IPS DF 4.7 (cell line): Measurements from ENCODE around the gene ECSIT.

Experiments used
- DNase-seq: peaks from one replicate; pipeline ENCODE4 v3.0.0-alpha.2; 2013; ENCODE audit warnings: low spot score; ENCODE audit errors: extremely low read depth

ECSIT gene

GRCh38 chr19:11550265-11550664, 21.3 kb upstream of the ECSIT start:
- no peak for DNase-seq

GRCh38 chr19:11549386-11549953, 20.5 kb upstream of the ECSIT start:
- no peak for DNase-seq

- no peak for DNase-seq
These were observed 19.2 kb upstream of the ECSIT start for GRCh38 chr19:11547929-11548700.

GRCh38 chr19:11541238-11541637, 12.3 kb upstream of the ECSIT start:
- no peak for DNase-seq

GRCh38 chr19:11540645-11541044, 11.7 kb upstream of the ECSIT start:
- no peak for DNase-seq

- DNase-seq, result no peak
These were observed 10.8 kb upstream of the ECSIT start for GRCh38 chr19:11539495-11540365.

GRCh38 chr19:11538232-11539036, 9.5 kb upstream of the ECSIT start, which contains the start of gene CNN1:
Gene CNN1 (plus strand): TSS chr19:11538851. CDS start chr19:11538928, 77 bp downstream.
- DNase-seq, result no peak

GRCh38 chr19:11535792-11536595, 7.1 kb upstream of the ECSIT start:
- no peak for DNase-seq

- no peak for DNase-seq
These were observed 6.0 kb upstream of the ECSIT start for GRCh38 chr19:11534948-11535347.

GRCh38 chr19:11534538-11534937, 5.6 kb upstream of the ECSIT start:
- no peak for DNase-seq

GRCh38 chr19:11530432-11530831, 1.5 kb upstream of the ECSIT start:
- DNase-seq, result peak; percentile 90

- DNase-seq, result no peak
These were observed 9.8 kb downstream of the ECSIT start for GRCh38 chr19:11519138-11519537.

- no peak for DNase-seq
These were observed 15.0 kb downstream of the ECSIT start for GRCh38 chr19:11513946-11514345.

- no peak for DNase-seq
These were observed 18.5 kb downstream of the ECSIT start for GRCh38 chr19:11510444-11510843.

GRCh38 chr19:11507370-11508078, 21.4 kb downstream of the ECSIT start:
- DNase-seq, result no peak

- no peak for DNase-seq
These were observed 22.0 kb downstream of the ECSIT start for GRCh38 chr19:11506967-11507366.

- no peak for DNase-seq
These were observed 22.8 kb downstream of the ECSIT start for GRCh38 chr19:11506101-11506555.

GRCh38 chr19:11505504-11506100, 23.3 kb downstream of the ECSIT start, which contains the start of gene ZNF653:
Gene ZNF653 (minus strand): TSS chr19:11505839. CDS start chr19:11505786, 53 bp downstream.
- DNase-seq, result peak; percentile 84

- peak; percentile 78 for DNase-seq
These were observed 23.9 kb downstream of the ECSIT start for GRCh38 chr19:11505032-11505503.
